PC-3 (cell line): Measurements from ENCODE around the gene U2SURP.

ENCODE experiments used
- CTCF ChIP-seq: fragments of 300-600 bp; sonication (generic); conservative IDR thresholded peaks from 2 replicates; pipeline ENCODE4 v1.5.1; 2017; ENCODE audit warnings: antibody characterized with exemption, low read depth, mild to moderate bottlenecking, low read length
- EZH2 ChIP-seq: fragments of 300-600 bp; sonication (generic); IDR thresholded peaks from one replicate; pipeline ENCODE4 v1.6.1; 2017; ENCODE audit warnings: antibody characterized with exemption, mild to moderate bottlenecking, low read length; ENCODE audit not compliant: unreplicated experiment

GRCh38 chr3:142958707-142959106 lies 42.7 kb upstream of the U2SURP start:
- peak; percentile 37; the same call in 1 of the 2 replicates for TF ChIP-seq CTCF
- TF ChIP-seq EZH2 = no peak
